Measurements from ENCODE around the gene XPNPEP3.

DNA sequence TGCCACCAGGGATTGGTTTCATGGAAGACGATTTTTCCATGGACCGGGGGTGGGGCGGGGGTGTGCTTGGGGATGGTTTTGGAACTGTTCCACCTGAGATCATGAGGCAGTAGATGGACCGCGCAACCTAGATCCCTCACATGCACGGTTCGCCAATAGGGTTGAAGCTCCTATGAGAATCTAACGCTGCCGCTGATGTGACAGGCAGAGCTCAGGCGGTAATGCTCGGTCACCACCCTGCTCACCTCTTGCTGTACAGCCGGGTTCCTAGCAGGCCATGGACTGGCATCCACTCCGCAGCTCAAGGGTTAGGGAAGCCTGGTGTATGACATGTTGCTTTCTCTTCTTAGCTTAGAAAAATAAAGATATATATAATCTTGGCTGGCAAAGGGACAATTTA, 116.2 kb downstream of the XPNPEP3 start:
- TF ChIP-seq TAF1 (IDR thresholded peaks at IDR 0.05; ENCODE audit: borderline replicate concordance, insufficient read depth, low read length) (no peak), POLR2AphosphoS5 (IDR thresholded peaks at IDR 0.05; ENCODE audit: low read depth, low read length) (no peak), REST (IDR thresholded peaks at IDR 0.05; ENCODE audit: insufficient read depth in 1 of 2, low read depth in 2 of 2, low read length in 2 of 2) (no peak)
